Esophagus mucosa (tissue), 1 donor: ENCODE results near the gene GNG2. TPM values are rescaled to one million over a fixed set of nuclear protein-coding genes. Genes with fewer than 3 reads are reported as not detected.

Experiments used
- ATAC-seq: fragments of 200-7000 bp; cut with Tn5 transposase; one replicate; pipeline ENCODE4 v1.9.1; 2020
- total RNA-seq: library from RNA; stranded (reverse); gene quantifications from one replicate; pipeline ENCODE4 v1.2.4, GENCODE V29; 2023
- donor health status: DM: yes; HTN: yes; CAD: no.

Gene GNG2
- total RNA-seq, 1 donor from 2014 or later: 1.5 TPM

GRCh38 chr14:51999084-51999483 lies 138.7 kb downstream of the GNG2 start:
- no peak for ATAC-seq

GRCh38 chr14:52000019-52000582 lies 139.7 kb downstream of the GNG2 start:
- ATAC-seq: no peak

- no peak for ATAC-seq
Measured at GRCh38 chr14:52000696-52001095, 140.3 kb downstream of the GNG2 start.

GRCh38 chr14:52002542-52002941 lies 142.1 kb downstream of the GNG2 start:
- ATAC-seq: no peak

- ATAC-seq: no peak
Measured at GRCh38 chr14:52003324-52003723, 142.9 kb downstream of the GNG2 start.

GRCh38 chr14:52005625-52006024 lies 145.2 kb downstream of the GNG2 start:
- no peak for ATAC-seq

- no peak for ATAC-seq
Measured at GRCh38 chr14:52006361-52006760, 145.9 kb downstream of the GNG2 start.

GRCh38 chr14:52007211-52007610 lies 146.8 kb downstream of the GNG2 start:
- no peak for ATAC-seq

GRCh38 chr14:52007637-52008036 lies 147.2 kb downstream of the GNG2 start:
- no peak for ATAC-seq

- no peak for ATAC-seq
Measured at GRCh38 chr14:52008136-52008535, 147.7 kb downstream of the GNG2 start.

- ATAC-seq: no peak
Measured at GRCh38 chr14:52010173-52010693, 149.8 kb downstream of the GNG2 start.

GRCh38 chr14:52011523-52011922 lies 151.1 kb downstream of the GNG2 start:
- ATAC-seq: no peak

- ATAC-seq: no peak
Measured at GRCh38 chr14:52012635-52013034, 152.2 kb downstream of the GNG2 start.

- peak; percentile 36 for ATAC-seq
Measured at GRCh38 chr14:52013984-52014600, 153.7 kb downstream of the GNG2 start.

- ATAC-seq: peak; percentile 29
Measured at GRCh38 chr14:52014601-52015267, 154.3 kb downstream of the GNG2 start.

GRCh38 chr14:52015411-52016030 lies 155.1 kb downstream of the GNG2 start:
- ATAC-seq: peak; percentile 45

- no peak for ATAC-seq
Measured at GRCh38 chr14:52018252-52018651, 157.8 kb downstream of the GNG2 start.

- no peak for ATAC-seq
Measured at GRCh38 chr14:52018970-52019369, 158.6 kb downstream of the GNG2 start.

Other genes starting within 250 kb of the GNG2 start
- gene FRMD6, start 208.7 kb upstream of the GNG2 start, total RNA-seq: 92.0 TPM
- 122 TPM for gene RTRAF, start 128.9 kb downstream of the GNG2 start, total RNA-seq
- gene NID2, start 208.4 kb downstream of the GNG2 start, total RNA-seq: 2.3 TPM